Vagina (tissue), 2 donors: ENCODE measurements around the gene TXNRD1.

Experiments used
- CTCF ChIP-seq, 3 experiments: fragments of 450-650 bp in 2 of 3; fragments of 200-600 bp in 1 of 3; sonication (generic) in 1 of 3; IDR thresholded peaks; one replicate each; pipeline ENCODE4 v1.5.1; 2017 to 2019; ENCODE audit warnings: antibody characterized with exemption in 3 of 3, mild to moderate bottlenecking in 2 of 3, moderate library complexity in 2 of 3
- POLR2AphosphoS5 ChIP-seq, 2 donors: sonication (generic); formaldehyde crosslinking; IDR thresholded peaks; one replicate each; pipeline ENCODE4 v1.9.0; 2017; ENCODE audit warnings: antibody characterized with exemption in 2 of 2, mild to moderate bottlenecking in 2 of 2, low read depth in 1 of 2; ENCODE audit not compliant: insufficient read depth in 1 of 2

GRCh38 chr12:104306376-104306775, 90.8 kb downstream of the TXNRD1 start:
- TF ChIP-seq CTCF (IDR thresholded peaks at IDR 0.05), result no peak
- TF ChIP-seq POLR2AphosphoS5 (IDR thresholded peaks at IDR 0.05; ENCODE audit: insufficient read depth in 1 of 2, low read depth in 1 of 2), result no peak
